SK-N-SH treated with all-trans-retinoic acid at 6 μM for 48 hours (cell line): Measurements from ENCODE around the gene KIF4A.
"Not testable (repeated sequence)": the region's sequence is repeated elsewhere in the genome, so short reads cannot be mapped to it uniquely, and the experiment has no call there.

Source experiments
- ATAC-seq: fragments of 200-7000 bp; cut with Tn5 transposase; 3 replicates; pipeline ENCODE4 v1.9.1; 2020; ENCODE audit warnings: mild to moderate bottlenecking, moderate library complexity
- ARNTL ChIP-seq: fragments of 450-650 bp; formaldehyde crosslinking; IDR thresholded peaks from 2 replicates; pipeline ENCODE4 v1.5.0; 2020; ENCODE audit warnings: low read depth, mild to moderate bottlenecking, moderate library complexity, borderline replicate concordance
- CREB5 ChIP-seq: fragments of 250-450 bp; sonication (Bioruptor Pico); IDR thresholded peaks from 2 replicates; pipeline ENCODE4 v1.5.1; 2020; ENCODE audit warnings: low read depth, mild to moderate bottlenecking, moderate library complexity
- CSDC2 ChIP-seq: fragments of 250-450 bp; sonication (Bioruptor Pico); IDR thresholded peaks from 2 replicates; pipeline ENCODE4 v1.5.0; 2020; ENCODE audit warnings: mild to moderate bottlenecking, moderate library complexity
- CSRNP3 ChIP-seq: fragments of 250-450 bp; sonication (Bioruptor Pico); IDR thresholded peaks from 2 replicates; pipeline ENCODE4 v1.5.1; 2021; ENCODE audit warnings: mild to moderate bottlenecking, moderate library complexity
- GLIS3 ChIP-seq: fragments of 250-450 bp; sonication (Bioruptor Pico); IDR thresholded peaks from 2 replicates; pipeline ENCODE4 v1.5.0; 2020; ENCODE audit warnings: mild to moderate bottlenecking, moderate library complexity
- ISL1 ChIP-seq: fragments of 250-450 bp; sonication (Bioruptor Pico); IDR thresholded peaks from 2 replicates; pipeline ENCODE4 v2.1.2; 2022; ENCODE audit warnings: mild to moderate bottlenecking, moderate library complexity
- OSR1 ChIP-seq: fragments of 250-450 bp; sonication (Bioruptor Pico); IDR thresholded peaks from 2 replicates; pipeline ENCODE4 v1.8.0; 2022; ENCODE audit warnings: moderate library complexity, mild to moderate bottlenecking, inconsistent platforms
- PATZ1 ChIP-seq: fragments of 250-450 bp; sonication (Bioruptor Pico); IDR thresholded peaks from 2 replicates; pipeline ENCODE4 v1.8.0; 2020; ENCODE audit warnings: mild to moderate bottlenecking, moderate library complexity, borderline replicate concordance
- POU6F1 ChIP-seq: fragments of 250-450 bp; sonication (Bioruptor Pico); IDR thresholded peaks from 2 replicates; pipeline ENCODE4 v1.8.0; 2021; ENCODE audit warnings: low read depth, mild to moderate bottlenecking, moderate library complexity, borderline replicate concordance
- PPARA ChIP-seq: fragments of 250-450 bp; sonication (Bioruptor Pico); IDR thresholded peaks from 2 replicates; pipeline ENCODE4 v1.5.0; 2020; ENCODE audit warnings: mild to moderate bottlenecking, borderline replicate concordance
- SNAI2 ChIP-seq: fragments of 250-450 bp; sonication (Bioruptor Pico); IDR thresholded peaks from 2 replicates; pipeline ENCODE4 v1.5.0; 2020; ENCODE audit warnings: mild to moderate bottlenecking, moderate library complexity
- TCF4 ChIP-seq: fragments of 250-450 bp; sonication (Bioruptor Pico); IDR thresholded peaks from 2 replicates; pipeline ENCODE4 v1.8.0; 2021; ENCODE audit warnings: mild to moderate bottlenecking, moderate library complexity, borderline replicate concordance
- TOX ChIP-seq: fragments of 250-450 bp; sonication (Bioruptor Pico); IDR thresholded peaks from 2 replicates; pipeline ENCODE4 v1.8.0; 2021; ENCODE audit warnings: mild to moderate bottlenecking, moderate library complexity, borderline replicate concordance
- ZC3H10 ChIP-seq: fragments of 250-450 bp; sonication (Bioruptor Pico); IDR thresholded peaks from 2 replicates; pipeline ENCODE4 v1.5.1; 2021; ENCODE audit warnings: mild to moderate bottlenecking, moderate library complexity
- ZFP3 ChIP-seq: fragments of 250-450 bp; sonication (Bioruptor Pico); IDR thresholded peaks from 2 replicates; pipeline ENCODE4 v1.5.0; 2020; ENCODE audit warnings: mild to moderate bottlenecking, moderate library complexity
- ZNF70 ChIP-seq: fragments of 450-650 bp; formaldehyde crosslinking; IDR thresholded peaks from 2 replicates; pipeline ENCODE4 v1.5.0; 2020; ENCODE audit warnings: mild to moderate bottlenecking, moderate library complexity
- ZNF8 ChIP-seq: fragments of 450-650 bp; formaldehyde crosslinking; IDR thresholded peaks from 2 replicates; pipeline ENCODE4 v1.5.0; 2020; ENCODE audit warnings: mild to moderate bottlenecking, moderate library complexity

The KIF4A gene

GRCh38 chrX:70343435-70343834 is 53.5 kb downstream of the KIF4A start (continued):
- no peak for TF ChIP-seq ZNF70 (CRISPR knock-in tag)
- TF ChIP-seq ZC3H10 (CRISPR knock-in tag) = no peak
- TF ChIP-seq PATZ1 (CRISPR knock-in tag) = no peak
- no peak for TF ChIP-seq CSDC2

GRCh38 chrX:70346418-70347070 is 56.6 kb downstream of the KIF4A start:
- no peak for ATAC-seq
- TF ChIP-seq ISL1 (CRISPR knock-in tag) (no peak), GLIS3 (no peak), PPARA (no peak)

GRCh38 chrX:70348825-70349224 is 58.9 kb downstream of the KIF4A start:
- not testable (repeated sequence) for ATAC-seq

GRCh38 chrX:70349367-70350125 is 59.6 kb downstream of the KIF4A start:
- ATAC-seq = not testable (repeated sequence)

- no peak for TF ChIP-seq CSDC2
- ATAC-seq = no peak
Observed at GRCh38 chrX:70352496-70352895, 62.6 kb downstream of the KIF4A start.

- no peak for ATAC-seq
- TF ChIP-seq ARNTL (CRISPR knock-in tag) = no peak
Observed at GRCh38 chrX:70353514-70353913, 63.6 kb downstream of the KIF4A start.

GRCh38 chrX:70354716-70355115 is 64.8 kb downstream of the KIF4A start:
- no peak for ATAC-seq
- TF ChIP-seq ZC3H10 (CRISPR knock-in tag) (no peak), GLIS3 (no peak), ZNF8 (CRISPR knock-in tag) (no peak), CSRNP3 (CRISPR knock-in tag) (no peak), POU6F1 (CRISPR knock-in tag) (no peak), SNAI2 (no peak), ISL1 (CRISPR knock-in tag) (no peak), OSR1 (no peak), TOX (no peak), CREB5 (CRISPR knock-in tag) (no peak), ZFP3 (CRISPR knock-in tag) (no peak), CSDC2 (no peak), ZNF70 (CRISPR knock-in tag) (no peak), ARNTL (CRISPR knock-in tag) (no peak), PATZ1 (CRISPR knock-in tag) (no peak), TCF4 (no peak)
